Endothelial cell of umbilical vein (primary cell): ENCODE data around the gene CD86. TPM values are rescaled to one million over a fixed set of nuclear protein-coding genes. Genes with fewer than 3 reads are reported as not detected.
A peak's percentile ranks its signal among the peaks of the same experiment; 100 is the strongest.
"Not testable (repeated sequence)": the region's sequence is repeated elsewhere in the genome, so short reads cannot be mapped to it uniquely, and the experiment has no call there.

ENCODE experiments used
- BruUV-seq: library from RNA; stranded (reverse); fragments of 400-500 nt; replicated peaks from 2 replicates; lab custom pipeline; 2021; lab: Mats Ljungman, UMichigan
- CTCF ChIA-PET: fragments of 300-600, 350-600 bp; sonication (Branson Sonifier 250); formaldehyde crosslinking; loops from one replicate; lab custom pipeline; 2021; ENCODE audit warnings: antibody characterized with exemption, inconsistent platforms; lab: Charles Lee
- POLR2A ChIA-PET: fragments of 300-600, 350-600 bp; sonication (Branson Sonifier 250); formaldehyde crosslinking; loops from one replicate; lab custom pipeline; 2021; ENCODE audit warnings: antibody characterized with exemption, inconsistent platforms; lab: Charles Lee
- DNase-seq: peaks from one replicate; pipeline ENCODE4 v3.0.0-alpha.2; 2011; ENCODE audit warnings: low read depth, low spot score
- FAIRE-seq: peaks from 2 replicates; lab custom pipeline; 2011; peaks lifted over from hg19 to GRCh38; lab: Jason Lieb, UNC
- H2AFZ ChIP-seq: 2 replicates; pipeline ENCODE4 v1.6.0; 2012; ENCODE audit warnings: low read depth, low read length, control low read depth, inconsistent platforms
- H3K27ac ChIP-seq: 2 replicates; pipeline ENCODE4 v1.5.1; 2011; ENCODE audit warnings: low read depth, mild to moderate bottlenecking, control low read depth, low read length, moderate library complexity; ENCODE audit not compliant: insufficient read depth
- H3K27me3 ChIP-seq, 2 experiments: 2 replicates each; pipeline versions ENCODE4 v1.6.0 to v1.6.1; 2011; ENCODE audit warnings: low read length in 2 of 2, mixed read lengths in 1 of 2; ENCODE audit not compliant: control insufficient read depth in 2 of 2, insufficient read depth in 2 of 2
- H3K36me3 ChIP-seq, 2 experiments: 2 replicates in 1 of 2; 3 replicates in 1 of 2; pipeline ENCODE4 v1.5.1; 2011; ENCODE audit warnings: low read length in 2 of 2, mild to moderate bottlenecking in 1 of 2, moderate library complexity in 1 of 2; ENCODE audit not compliant: control insufficient read depth in 2 of 2, insufficient read depth in 2 of 2; ENCODE audit errors: extremely low read depth in 1 of 2
- H3K4me1 ChIP-seq: 3 replicates; pipeline ENCODE4 v1.5.1; 2011; ENCODE audit warnings: mild to moderate bottlenecking, low read length; ENCODE audit not compliant: control insufficient read depth, insufficient read depth; ENCODE audit errors: extremely low read depth
- H3K4me2 ChIP-seq: 2 replicates; pipeline ENCODE4 v1.6.1; 2011; ENCODE audit warnings: low read length, control low read depth, mixed read lengths; ENCODE audit not compliant: insufficient read depth
- H3K4me3 ChIP-seq, 3 experiments: fragments of 200-600 bp in 1 of 3; sonication (generic), shearing (Covaris generic) in 1 of 3; replicated peaks in 1 of 3; 2 replicates each; pipeline ENCODE4 v1.5.1; 2011 to 2016; ENCODE audit warnings: control low read depth in 3 of 3, low read length in 3 of 3, mild to moderate bottlenecking in 2 of 3, inconsistent platforms in 1 of 3, low read depth in 1 of 3, moderate library complexity in 1 of 3; ENCODE audit not compliant: insufficient read depth in 1 of 3
- H3K79me2 ChIP-seq: 2 replicates; pipeline ENCODE4 v1.6.0; 2012; ENCODE audit warnings: low read length, inconsistent platforms; ENCODE audit not compliant: control insufficient read depth, insufficient read depth
- H3K9ac ChIP-seq: replicated peaks from 2 replicates; pipeline ENCODE3; 2011; ENCODE audit warnings: low read length, control low read depth; ENCODE audit not compliant: insufficient read depth; ENCODE audit errors: extremely low read depth
- H3K9me1 ChIP-seq: replicated peaks from 3 replicates; pipeline ENCODE4 v1.6.0; 2011; ENCODE audit warnings: mild to moderate bottlenecking, low read length; ENCODE audit not compliant: control insufficient read depth, insufficient read depth; ENCODE audit errors: extremely low read depth
- H3K9me3 ChIP-seq: replicated peaks from 2 replicates; pipeline ENCODE4 v1.5.1; 2012; ENCODE audit warnings: low read length, inconsistent platforms; ENCODE audit not compliant: control insufficient read depth, insufficient read depth
- H4K20me1 ChIP-seq: replicated peaks from 2 replicates; pipeline ENCODE3; 2011; ENCODE audit warnings: mild to moderate bottlenecking, low read length; ENCODE audit not compliant: control insufficient read depth, insufficient read depth; ENCODE audit errors: extremely low read depth
- FOS ChIP-seq: IDR thresholded peaks from 2 replicates; pipeline ENCODE4 v1.6.1; 2011; ENCODE audit warnings: mild to moderate bottlenecking, low read length, moderate library complexity, borderline replicate concordance; ENCODE audit not compliant: insufficient read depth
- GATA2 ChIP-seq: IDR thresholded peaks from 2 replicates; pipeline ENCODE4 v1.7.0; 2011; ENCODE audit warnings: low read depth, mild to moderate bottlenecking, moderate library complexity, mixed read lengths, low read length; ENCODE audit not compliant: insufficient read length, insufficient read depth
- MYC ChIP-seq: IDR thresholded peaks from one replicate; pipeline ENCODE4 v1.6.1; 2011; ENCODE audit warnings: mild to moderate bottlenecking, low read depth, low read length
- POLR2A ChIP-seq: IDR thresholded peaks from 2 replicates; pipeline ENCODE4 v1.6.1; 2012; ENCODE audit warnings: low read depth, mild to moderate bottlenecking, control low read depth, low read length
- POLR2AphosphoS5 ChIP-seq: IDR thresholded peaks from 2 replicates; pipeline ENCODE4 v1.6.1; 2012; ENCODE audit warnings: low read depth, mild to moderate bottlenecking, control low read depth, low read length, moderate library complexity; ENCODE audit not compliant: insufficient read depth
- dilution Hi-C: fragments of 300-500 bp; cut with MboI; formaldehyde crosslinking; loops from one replicate; pipeline ENCODE4 v1.15.0; 2019; ENCODE audit warnings: low sequenced_read_pairs; ENCODE audit not compliant: extremely low pct_ligation_motif_present
- intact Hi-C: fragments of 100-400 bp; cut with micrococcal nuclease; formaldehyde crosslinking; loops from one replicate; pipeline ENCODE4 v1.10.0; 2022
- polyA plus RNA-seq, 4 experiments: library from polyadenylated mRNA; depleted of rRNA in 3 of 4; stranded (reverse) in 3 of 4; unstranded in 1 of 4; fragments of >200 nt; gene quantifications; 2 replicates each; pipeline versions ENCODE4 v1.2.1 to v1.2.3, GENCODE V29; 2011 to 2012; ENCODE audit warnings: missing spikeins in 1 of 4
- total RNA-seq: library from RNA; stranded (reverse); gene quantifications from 2 replicates; pipeline ENCODE4 v1.2.3, GENCODE V29; 2021

Gene CD86
- total and polyA plus RNA-seq, 2 donors (not counting 3 experiments of a cell fraction or from before 2014, with no cell fraction given): not detected

DNA sequence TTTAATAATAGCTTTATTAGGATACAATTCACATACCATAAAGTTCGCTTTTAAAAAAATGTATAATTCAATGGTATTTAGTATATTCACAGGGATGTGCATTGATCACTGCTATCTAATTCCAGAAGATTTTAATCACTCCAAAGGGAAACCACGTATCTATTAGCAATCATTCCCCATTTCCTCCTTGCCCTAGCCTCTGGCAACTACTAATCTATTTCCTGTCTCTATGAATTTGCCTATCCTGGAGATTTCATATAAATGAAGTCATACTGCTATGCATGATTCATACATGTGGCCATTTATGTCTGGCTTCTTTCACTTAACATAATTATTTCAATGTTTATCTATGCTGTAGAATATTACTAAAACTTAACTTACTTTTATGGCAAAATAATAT lies 96.3 kb downstream of the CD86 start:
- Histone ChIP-seq H3K9me3 (no peaks in the 10 kb centered on the region), H3K36me3 (no peaks in the 10 kb centered on the region), H3K9ac (no peak overlapping the region), H2AFZ (no peak overlapping the region), H3K4me3 (no peak overlapping the region), H3K4me1 (no peaks in the 10 kb centered on the region), H4K20me1 (no peaks in the 10 kb centered on the region), H3K27ac (no peak overlapping the region), H3K27me3 (no peaks in the 10 kb centered on the region), H3K79me2 (no peaks in the 10 kb centered on the region), H3K9me1 (no peaks in the 10 kb centered on the region), H3K4me2 (peak overlapping the region; percentile 24)
- ChIA-PET POLR2A (no interaction called here), CTCF (no interaction called here)
- intact Hi-C loops (no loop called here), dilution Hi-C loops (no loop called here)
- DNase-seq: peak; percentile 18
- TF ChIP-seq MYC (no peak), POLR2AphosphoS5 (no peak), POLR2A (no peak), FOS (peak; percentile 86), GATA2 (peak; percentile 88)
- FAIRE-seq: peak; percentile 49
- BruUV-seq: no TSS peak

DNA sequence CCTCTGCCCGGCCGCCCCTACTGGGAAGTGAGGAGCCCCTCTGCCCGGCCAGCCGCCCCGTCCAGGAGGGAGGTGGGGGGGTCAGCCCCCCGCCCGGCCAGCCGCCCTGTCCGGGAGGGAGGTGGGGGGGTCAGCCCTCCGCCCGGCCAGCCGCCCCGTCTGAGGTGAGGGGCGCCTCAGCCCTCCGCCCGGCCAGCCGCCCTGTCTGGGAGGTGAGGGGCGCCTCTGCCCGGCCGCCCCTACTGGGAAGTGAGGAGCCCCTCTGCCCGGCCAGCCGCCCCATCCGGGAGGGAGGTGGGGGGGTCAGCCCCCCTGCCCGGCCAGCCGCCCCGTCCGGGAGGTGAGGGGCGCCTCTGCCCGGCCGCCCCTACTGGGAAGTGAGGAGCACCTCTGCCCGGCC lies 109.8 kb downstream of the CD86 start:
- H3K79me2 ChIP-seq, H3K9ac ChIP-seq, dilution Hi-C loops, intact Hi-C loops, H4K20me1 ChIP-seq, H3K4me3 ChIP-seq, H3K36me3 ChIP-seq, H3K4me2 ChIP-seq, POLR2A ChIA-PET, CTCF ChIA-PET, H3K27me3 ChIP-seq, H3K9me3 ChIP-seq, H3K9me1 ChIP-seq, H3K4me1 ChIP-seq, H2AFZ ChIP-seq, H3K27ac ChIP-seq, DNase-seq, FAIRE-seq, BruUV-seq: not testable (repeated sequence)
